HEK293 (cell line): ENCODE measurements around the gene POT1.

Experiments
- CTCF ChIA-PET: fragments of 350-600 bp; formaldehyde crosslinking; extraction: SDS; loops from one replicate; lab custom pipeline; 2021; ENCODE audit warnings: antibody characterized with exemption; lab: Yijun Ruan, JAX
- POLR2A ChIA-PET: fragments of 300-600 bp; formaldehyde crosslinking; extraction: SDS; loops from one replicate; lab custom pipeline; 2020; ENCODE audit warnings: antibody characterized with exemption, inconsistent platforms; lab: Yijun Ruan, JAX
- H3K27ac ChIP-seq: fragments of 200-500 bp; sonication (Bioruptor generic); 2 replicates; pipeline ENCODE4 v1.5.1; 2014; ENCODE audit warnings: low read depth, low read length, control low read depth, inconsistent platforms; ENCODE audit errors: extremely low read depth
- H3K36me3 ChIP-seq, 2 experiments: fragments of 200-500 bp in 1 of 2; sonication (Bioruptor generic) in 1 of 2; 1 replicate in 1 of 2; 2 replicates in 1 of 2; pipeline ENCODE4 v1.5.1; 2014 to 2017; ENCODE audit warnings: inconsistent platforms in 2 of 2, low read length in 2 of 2; ENCODE audit not compliant: control insufficient read depth in 2 of 2, insufficient read depth in 1 of 2
- H3K4me1 ChIP-seq: fragments of 200-500 bp; sonication (Bioruptor generic); 2 replicates; pipeline ENCODE4 v1.5.1; 2014; ENCODE audit warnings: mild to moderate bottlenecking, low read length, inconsistent platforms; ENCODE audit not compliant: control insufficient read depth, insufficient read depth
- H3K4me3 ChIP-seq: 2 replicates; pipeline ENCODE4 v1.5.1; 2011; ENCODE audit warnings: low read depth, mild to moderate bottlenecking, control low read depth, low read length, moderate library complexity
- H3K9me3 ChIP-seq: fragments of 200-500 bp; sonication (Bioruptor generic); 2 replicates; pipeline ENCODE4 v1.5.1; 2014; ENCODE audit warnings: low read depth, low read length, inconsistent platforms; ENCODE audit not compliant: control insufficient read depth, insufficient read depth
- GLI4 ChIP-seq: fragments of 450-650 bp; formaldehyde crosslinking; IDR thresholded peaks from 2 replicates; pipeline ENCODE4 v1.5.1; 2016; ENCODE audit warnings: missing biosample characterization, missing genetic modification characterization
- SP7 ChIP-seq: fragments of 450-650 bp; formaldehyde crosslinking; IDR thresholded peaks from 2 replicates; pipeline ENCODE4 v1.5.1; 2016; ENCODE audit warnings: missing biosample characterization, missing genetic modification characterization
- ZBTB1 ChIP-seq: fragments of 450-650 bp; formaldehyde crosslinking; IDR thresholded peaks from 2 replicates; pipeline ENCODE4 v1.5.1; 2016; ENCODE audit warnings: missing biosample characterization, missing genetic modification characterization
- ZNF19 ChIP-seq: fragments of 450-650 bp; formaldehyde crosslinking; IDR thresholded peaks from 2 replicates; pipeline ENCODE4; 2016; ENCODE audit warnings: missing biosample characterization, missing genetic modification characterization, low read depth
- ZNF211 ChIP-seq: fragments of 450-650 bp; formaldehyde crosslinking; IDR thresholded peaks from 2 replicates; pipeline ENCODE4 v1.5.1; 2016; ENCODE audit warnings: low read depth, missing biosample characterization, missing genetic modification characterization
- ZNF248 ChIP-seq: fragments of 450-650 bp; formaldehyde crosslinking; IDR thresholded peaks from 2 replicates; pipeline ENCODE4 v1.5.1; 2017; ENCODE audit warnings: missing biosample characterization, missing genetic modification characterization
- ZNF423 ChIP-seq: fragments of 450-650 bp; formaldehyde crosslinking; IDR thresholded peaks from 2 replicates; pipeline ENCODE4 v1.5.1; 2016; ENCODE audit warnings: missing biosample characterization, missing genetic modification characterization
- ZNF426 ChIP-seq: fragments of 450-650 bp; formaldehyde crosslinking; IDR thresholded peaks from 2 replicates; pipeline ENCODE4 v1.5.1; 2017; ENCODE audit warnings: missing biosample characterization, missing genetic modification characterization, mild to moderate bottlenecking, inconsistent platforms, moderate library complexity
- ZNF48 ChIP-seq: fragments of 450-650 bp; formaldehyde crosslinking; IDR thresholded peaks from 2 replicates; pipeline ENCODE4 v1.5.1; 2016; ENCODE audit warnings: missing biosample characterization, missing genetic modification characterization
- ZNF514 ChIP-seq: fragments of 450-650 bp; formaldehyde crosslinking; IDR thresholded peaks from 2 replicates; pipeline ENCODE4 v1.5.1; 2016; ENCODE audit warnings: missing biosample characterization, missing genetic modification characterization
- ZNF529 ChIP-seq: fragments of 450-650 bp; formaldehyde crosslinking; IDR thresholded peaks from 2 replicates; pipeline ENCODE4 v1.5.1; 2017; ENCODE audit warnings: missing genetic modification characterization, missing biosample characterization; ENCODE audit not compliant: insufficient replicate concordance
- ZNF561 ChIP-seq: fragments of 450-650 bp; IDR thresholded peaks from 2 replicates; pipeline ENCODE4 v1.5.1; 2018; ENCODE audit warnings: missing biosample characterization, missing genetic modification characterization, borderline replicate concordance
- ZNF654 ChIP-seq: fragments of 450-650 bp; formaldehyde crosslinking; IDR thresholded peaks from 2 replicates; pipeline ENCODE4 v1.5.1; 2016; ENCODE audit warnings: low read depth, missing biosample characterization, missing genetic modification characterization
- ZNF677 ChIP-seq: fragments of 450-650 bp; IDR thresholded peaks from 2 replicates; pipeline ENCODE4 v1.5.0; 2018; ENCODE audit warnings: missing biosample characterization, mild to moderate bottlenecking, missing genetic modification characterization, moderate library complexity
- ZNF837 ChIP-seq: fragments of 450-650 bp; formaldehyde crosslinking; IDR thresholded peaks from 2 replicates; pipeline ENCODE4 v1.5.1; 2016; ENCODE audit warnings: missing biosample characterization, missing genetic modification characterization
- TF ChIP-seq, protein P1 (sequence below): fragments of 450-650 bp; formaldehyde crosslinking; IDR thresholded peaks from 2 replicates; pipeline ENCODE4 v1.5.1; 2016; ENCODE audit warnings: missing biosample characterization, missing genetic modification characterization
- TF ChIP-seq, protein P2 (sequence below): fragments of 450-650 bp; formaldehyde crosslinking; IDR thresholded peaks from 2 replicates; pipeline ENCODE4 v1.5.1; 2016; ENCODE audit warnings: missing biosample characterization, missing genetic modification characterization
- TF ChIP-seq, protein P3 (sequence below): fragments of 450-650 bp; formaldehyde crosslinking; IDR thresholded peaks from 2 replicates; pipeline ENCODE4 v1.5.1; 2017; ENCODE audit warnings: missing biosample characterization, missing genetic modification characterization
- TF ChIP-seq, protein P4 (sequence below): fragments of 450-650 bp; formaldehyde crosslinking; IDR thresholded peaks from 2 replicates; pipeline ENCODE4 v1.5.1; 2016; ENCODE audit warnings: missing biosample characterization, missing genetic modification characterization, low read depth

Gene POT1

DNA sequence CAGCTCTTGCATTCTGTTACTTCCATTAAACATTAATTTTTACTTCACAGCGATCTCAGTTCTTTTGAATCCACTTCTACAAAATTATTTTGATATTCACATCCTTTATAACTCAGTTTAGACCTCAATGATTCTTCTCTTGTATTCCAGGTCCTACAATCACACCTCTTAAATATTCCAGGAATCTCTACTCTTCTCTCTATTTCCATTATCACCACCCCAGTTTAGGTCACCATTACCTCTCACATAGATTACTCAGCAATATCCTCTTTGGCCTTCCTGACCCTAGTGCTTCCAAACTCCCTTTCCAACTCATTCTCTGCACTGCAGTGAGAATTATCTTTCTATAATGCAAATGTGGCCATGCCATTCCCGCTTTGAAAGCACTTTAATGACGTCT lies 136.9 kb downstream of the POT1 start:
- no peak overlapping the region for H3K27ac ChIP-seq
- TF ChIP-seq, protein P1, sequence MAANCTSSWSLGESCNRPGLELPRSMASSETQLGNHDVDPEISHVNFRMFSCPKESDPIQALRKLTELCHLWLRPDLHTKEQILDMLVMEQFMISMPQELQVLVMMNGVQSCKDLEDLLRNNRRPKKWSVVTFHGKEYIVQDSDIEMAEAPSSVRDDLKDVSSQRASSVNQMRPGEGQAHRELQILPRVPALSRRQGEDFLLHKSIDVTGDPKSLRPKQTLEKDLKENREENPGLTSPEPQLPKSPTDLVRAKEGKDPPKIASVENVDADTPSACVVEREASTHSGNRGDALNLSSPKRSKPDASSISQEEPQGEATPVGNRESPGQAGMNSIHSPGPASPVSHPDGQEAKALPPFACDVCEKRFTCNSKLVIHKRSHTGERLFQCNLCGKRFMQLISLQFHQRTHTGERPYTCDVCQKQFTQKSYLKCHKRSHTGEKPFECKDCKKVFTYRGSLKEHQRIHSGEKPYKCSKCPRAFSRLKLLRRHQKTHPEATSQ (tag by site-specific recombination): no peak
- no peak for TF ChIP-seq ZNF561
- TF ChIP-seq ZNF19 (tag by site-specific recombination): no peak
- TF ChIP-seq ZNF211 (tag by site-specific recombination): no peak
- no peak for TF ChIP-seq GLI4
- no peak for TF ChIP-seq ZNF48 (tag by site-specific recombination)
- no peak for TF ChIP-seq ZNF426 (tag by site-specific recombination)
- TF ChIP-seq, protein P2, sequence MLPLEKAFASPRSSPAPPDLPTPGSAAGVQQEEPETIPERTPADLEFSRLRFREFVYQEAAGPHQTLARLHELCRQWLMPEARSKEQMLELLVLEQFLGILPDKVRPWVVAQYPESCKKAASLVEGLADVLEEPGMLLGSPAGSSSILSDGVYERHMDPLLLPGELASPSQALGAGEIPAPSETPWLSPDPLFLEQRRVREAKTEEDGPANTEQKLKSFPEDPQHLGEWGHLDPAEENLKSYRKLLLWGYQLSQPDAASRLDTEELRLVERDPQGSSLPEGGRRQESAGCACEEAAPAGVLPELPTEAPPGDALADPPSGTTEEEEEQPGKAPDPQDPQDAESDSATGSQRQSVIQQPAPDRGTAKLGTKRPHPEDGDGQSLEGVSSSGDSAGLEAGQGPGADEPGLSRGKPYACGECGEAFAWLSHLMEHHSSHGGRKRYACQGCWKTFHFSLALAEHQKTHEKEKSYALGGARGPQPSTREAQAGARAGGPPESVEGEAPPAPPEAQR (tag by site-specific recombination): no peak
- no peak for TF ChIP-seq ZNF677
- no peak for TF ChIP-seq ZNF837 (tag by site-specific recombination)
- TF ChIP-seq ZNF514: no peak
- TF ChIP-seq, protein P3, sequence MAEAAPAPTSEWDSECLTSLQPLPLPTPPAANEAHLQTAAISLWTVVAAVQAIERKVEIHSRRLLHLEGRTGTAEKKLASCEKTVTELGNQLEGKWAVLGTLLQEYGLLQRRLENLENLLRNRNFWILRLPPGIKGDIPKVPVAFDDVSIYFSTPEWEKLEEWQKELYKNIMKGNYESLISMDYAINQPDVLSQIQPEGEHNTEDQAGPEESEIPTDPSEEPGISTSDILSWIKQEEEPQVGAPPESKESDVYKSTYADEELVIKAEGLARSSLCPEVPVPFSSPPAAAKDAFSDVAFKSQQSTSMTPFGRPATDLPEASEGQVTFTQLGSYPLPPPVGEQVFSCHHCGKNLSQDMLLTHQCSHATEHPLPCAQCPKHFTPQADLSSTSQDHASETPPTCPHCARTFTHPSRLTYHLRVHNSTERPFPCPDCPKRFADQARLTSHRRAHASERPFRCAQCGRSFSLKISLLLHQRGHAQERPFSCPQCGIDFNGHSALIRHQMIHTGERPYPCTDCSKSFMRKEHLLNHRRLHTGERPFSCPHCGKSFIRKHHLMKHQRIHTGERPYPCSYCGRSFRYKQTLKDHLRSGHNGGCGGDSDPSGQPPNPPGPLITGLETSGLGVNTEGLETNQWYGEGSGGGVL (tag by site-specific recombination): no peak
- no peak for TF ChIP-seq ZNF248
- TF ChIP-seq ZBTB1 (tag by site-specific recombination): no peak
- TF ChIP-seq ZNF654 (tag by site-specific recombination): no peak
- TF ChIP-seq ZNF423 (tag by site-specific recombination): no peak
- TF ChIP-seq SP7 (tag by site-specific recombination): no peak
- H3K4me3 ChIP-seq: no peak overlapping the region
- no peaks in the 10 kb centered on the region for H3K36me3 ChIP-seq
- no peaks in the 10 kb centered on the region for H3K9me3 ChIP-seq
- H3K4me1 ChIP-seq: no peaks in the 10 kb centered on the region
- ChIA-PET POLR2A (no interaction called here), CTCF (interaction anchor here (1.5 kb wide), 1 partner anchor 638 kb away, joined by 3 read pairs; no protein-coding TSS in a partner anchor)

DNA sequence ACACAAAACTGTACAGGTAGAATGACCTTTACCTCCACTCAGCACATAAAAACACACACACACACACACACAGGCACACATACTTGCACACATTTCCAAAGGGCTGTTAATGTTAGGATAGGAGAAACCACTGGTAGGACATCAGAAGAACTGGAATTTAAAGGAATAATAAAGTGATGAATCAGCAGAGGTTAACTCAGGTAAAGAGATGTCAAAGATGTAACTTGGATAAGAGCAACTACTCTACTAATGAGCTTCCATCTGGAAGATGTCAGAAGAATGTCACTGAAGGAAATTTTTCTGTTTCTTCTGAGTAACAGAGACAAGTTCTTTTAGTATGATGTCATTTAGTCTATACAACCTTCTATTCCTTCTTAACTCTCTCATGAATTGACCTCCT lies 137.6 kb downstream of the POT1 start:
- ChIA-PET CTCF (interaction anchor here (0.8 kb wide), 1 partner anchor 26 kb away, joined by 4 read pairs; the partner anchor contains the start of gene GPR37), POLR2A (no interaction called here)

More for the DNA sequence above, 137.6 kb downstream of the POT1 start:
- Histone ChIP-seq H3K4me3 (no peak overlapping the region), H3K36me3 (no peaks in the 10 kb centered on the region), H3K4me1 (no peaks in the 10 kb centered on the region), H3K9me3 (no peaks in the 10 kb centered on the region), H3K27ac (no peak overlapping the region)
- no peak for TF ChIP-seq ZNF529 (tag by site-specific recombination)
- TF ChIP-seq, protein P4, sequence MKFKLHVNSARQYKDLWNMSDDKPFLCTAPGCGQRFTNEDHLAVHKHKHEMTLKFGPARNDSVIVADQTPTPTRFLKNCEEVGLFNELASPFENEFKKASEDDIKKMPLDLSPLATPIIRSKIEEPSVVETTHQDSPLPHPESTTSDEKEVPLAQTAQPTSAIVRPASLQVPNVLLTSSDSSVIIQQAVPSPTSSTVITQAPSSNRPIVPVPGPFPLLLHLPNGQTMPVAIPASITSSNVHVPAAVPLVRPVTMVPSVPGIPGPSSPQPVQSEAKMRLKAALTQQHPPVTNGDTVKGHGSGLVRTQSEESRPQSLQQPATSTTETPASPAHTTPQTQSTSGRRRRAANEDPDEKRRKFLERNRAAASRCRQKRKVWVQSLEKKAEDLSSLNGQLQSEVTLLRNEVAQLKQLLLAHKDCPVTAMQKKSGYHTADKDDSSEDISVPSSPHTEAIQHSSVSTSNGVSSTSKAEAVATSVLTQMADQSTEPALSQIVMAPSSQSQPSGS (tag by site-specific recombination): peak; percentile 52
